ENCODE measurements around the gene PM20D1.
"Not testable (repeated sequence)": the region's sequence is repeated elsewhere in the genome, so short reads cannot be mapped to it uniquely, and the experiment has no call there.

Gene PM20D1

GRCh38 chr1:205849619-205850355 is at the start of gene PM20D1:
PM20D1 (minus strand) TSS chr1:205850132; CDS start chr1:205850072, 60 bp downstream.
- peak; percentile 79 for DNase-seq

GRCh38 chr1:205896351-205896750 is 46.4 kb upstream of the PM20D1 start:
- no peak for DNase-seq

GRCh38 chr1:205894119-205894518 is 44.2 kb upstream of the PM20D1 start:
- DNase-seq = not testable (repeated sequence)

GRCh38 chr1:205892175-205892574 is 42.2 kb upstream of the PM20D1 start:
- not testable (repeated sequence) for DNase-seq

- DNase-seq = not testable (repeated sequence)
Measured at GRCh38 chr1:205891481-205891880, 41.5 kb upstream of the PM20D1 start.

- DNase-seq = not testable (repeated sequence)
Measured at GRCh38 chr1:205890631-205891030, 40.7 kb upstream of the PM20D1 start.

- not testable (repeated sequence) for DNase-seq
Measured at GRCh38 chr1:205889706-205890105, 39.8 kb upstream of the PM20D1 start.

- not testable (repeated sequence) for DNase-seq
Measured at GRCh38 chr1:205889006-205889405, 39.1 kb upstream of the PM20D1 start.

GRCh38 chr1:205883792-205884191 is 33.9 kb upstream of the PM20D1 start:
- DNase-seq = no peak

GRCh38 chr1:205880923-205881322 is 31.0 kb upstream of the PM20D1 start:
- DNase-seq = no peak

- DNase-seq = no peak
Measured at GRCh38 chr1:205879974-205880373, 30.0 kb upstream of the PM20D1 start.

- no peak for DNase-seq
Measured at GRCh38 chr1:205878026-205878425, 28.1 kb upstream of the PM20D1 start.

GRCh38 chr1:205873148-205873547 is 23.2 kb upstream of the PM20D1 start:
- not testable (repeated sequence) for DNase-seq

- no peak for DNase-seq
Measured at GRCh38 chr1:205870236-205870635, 20.3 kb upstream of the PM20D1 start.

- DNase-seq = no peak
Measured at GRCh38 chr1:205861540-205861939, 11.6 kb upstream of the PM20D1 start.

- DNase-seq = no peak
Measured at GRCh38 chr1:205858141-205858961, 8.4 kb upstream of the PM20D1 start.

GRCh38 chr1:205857501-205857900 is 7.6 kb upstream of the PM20D1 start:
- DNase-seq = not testable (repeated sequence)

- DNase-seq = no peak
Measured at GRCh38 chr1:205856433-205856832, 6.5 kb upstream of the PM20D1 start.

GRCh38 chr1:205852969-205853368 is 3.0 kb upstream of the PM20D1 start:
- no peak for DNase-seq

GRCh38 chr1:205851993-205852392 is 2.1 kb upstream of the PM20D1 start:
- no peak for DNase-seq

- no peak for DNase-seq
Measured at GRCh38 chr1:205843036-205843859, 6.7 kb downstream of the PM20D1 start.

- DNase-seq = no peak
Measured at GRCh38 chr1:205842229-205842628, 7.7 kb downstream of the PM20D1 start.

Data from suppressor macrophage treated with lipopolysaccharide for 4 hours (primary cell).